GM12878 (cell line): ENCODE results near the gene ARPC5L. TPM values are rescaled to one million over a fixed set of nuclear protein-coding genes. Genes with fewer than 3 reads are reported as not detected.

Experiments
- ATAC-seq: fragments of 200-7000 bp; cut with Tn5 transposase; 3 replicates; pipeline ENCODE4 v1.9.1; 2020; ENCODE audit warnings: mild to moderate bottlenecking, moderate library complexity
- Bru-seq: library from RNA; stranded (reverse); fragments of 400-500 nt; gene quantifications from one replicate; lab custom pipeline; 2021; lab: Mats Ljungman, UMichigan
- BruChase-seq, 2 experiments: library from RNA; stranded (reverse); fragments of 400-500 nt; gene quantifications; one replicate each; lab custom pipeline; 2021; lab: Mats Ljungman, UMichigan
- BruUV-seq: library from RNA; stranded (reverse); fragments of 400-500 nt; replicated peaks from 2 replicates; lab custom pipeline; 2021; lab: Mats Ljungman, UMichigan
- CTCF ChIA-PET: fragments of 300-600 bp; sonication (Branson Sonifier 250); formaldehyde crosslinking; extraction: SDS; loops from one replicate; lab custom pipeline; 2021; ENCODE audit warnings: inconsistent platforms; lab: Yijun Ruan, JAX
- POLR2A ChIA-PET: fragments of 350-600 bp; formaldehyde crosslinking; extraction: SDS; loops from one replicate; lab custom pipeline; 2021; ENCODE audit warnings: inconsistent platforms; lab: Charles Lee
- RAD21 ChIA-PET: fragments of 300-600 bp; sonication (Branson Sonifier 250); formaldehyde crosslinking; loops from one replicate; lab custom pipeline; 2023; ENCODE audit warnings: antibody characterized with exemption; ENCODE audit not compliant: unreplicated experiment; lab: Charles Lee
- SMC1A ChIA-PET: fragments of 300-600 bp; sonication (Branson Sonifier 250); formaldehyde crosslinking; loops from one replicate; lab custom pipeline; 2023; ENCODE audit not compliant: unreplicated experiment, uncharacterized antibody; lab: Charles Lee
- DNase-seq: peaks from one replicate; pipeline ENCODE4 v3.0.0-alpha.2; 2011; ENCODE audit warnings: low read depth, low spot score
- FAIRE-seq: peaks from 3 replicates; lab custom pipeline; 2011; peaks lifted over from hg19 to GRCh38; lab: Jason Lieb, UNC
- H2AFZ ChIP-seq: 2 replicates; pipeline ENCODE4 v1.6.0; 2011; ENCODE audit warnings: low read depth, low read length, control low read depth; ENCODE audit not compliant: control insufficient read depth
- H3K27ac ChIP-seq: 2 replicates; pipeline ENCODE4 v1.5.1; 2011; ENCODE audit warnings: control low read depth; ENCODE audit not compliant: control insufficient read depth, insufficient read depth
- H3K27me3 ChIP-seq, 2 experiments: replicated peaks in 1 of 2; 2 replicates each; pipeline versions ENCODE4 v1.6.0 to v1.6.1; 2011; ENCODE audit warnings: low read length in 1 of 2; ENCODE audit not compliant: control insufficient read depth in 2 of 2, insufficient read depth in 2 of 2
- H3K36me3 ChIP-seq, 2 experiments: 2 replicates each; pipeline ENCODE4 v1.5.1; 2011; ENCODE audit warnings: low read length in 1 of 2; ENCODE audit not compliant: control insufficient read depth in 2 of 2, insufficient read depth in 2 of 2
- H3K4me1 ChIP-seq: 2 replicates; pipeline ENCODE4 v1.6.1; 2011; ENCODE audit warnings: mild to moderate bottlenecking, low read length, moderate library complexity, mixed read lengths; ENCODE audit not compliant: control insufficient read depth, insufficient read depth
- H3K4me2 ChIP-seq: 2 replicates; pipeline ENCODE4 v1.6.0; 2011; ENCODE audit warnings: control low read depth; ENCODE audit not compliant: control insufficient read depth, insufficient read depth
- H3K4me3 ChIP-seq: fragments of 200-600 bp; sonication (generic); 2 replicates; pipeline ENCODE4 v1.5.1; 2016
- H3K79me2 ChIP-seq: 2 replicates; pipeline ENCODE4 v1.6.0; 2011; ENCODE audit warnings: low read length; ENCODE audit not compliant: control insufficient read depth, insufficient read depth
- H3K9ac ChIP-seq: 2 replicates; pipeline ENCODE4 v1.8.0; 2011; ENCODE audit warnings: low read length, control low read depth, mixed read lengths; ENCODE audit not compliant: control insufficient read depth, insufficient read depth
- H3K9me3 ChIP-seq: replicated peaks from 3 replicates; pipeline ENCODE4 v1.5.1; 2011; ENCODE audit warnings: mild to moderate bottlenecking, low read length; ENCODE audit not compliant: control insufficient read depth, insufficient read depth
- H4K20me1 ChIP-seq: 2 replicates; pipeline ENCODE4 v1.6.0; 2011; ENCODE audit not compliant: control insufficient read depth, insufficient read depth
- BCL11A ChIP-seq: IDR thresholded peaks from 2 replicates; pipeline ENCODE4 v1.6.1; 2011; ENCODE audit warnings: low read depth, low read length
- BMI1 ChIP-seq: fragments of 450-650 bp; IDR thresholded peaks from 2 replicates; pipeline ENCODE4 v1.6.1; 2016; ENCODE audit warnings: mild to moderate bottlenecking, moderate library complexity, borderline replicate concordance
- CBFB ChIP-seq: IDR thresholded peaks from 2 replicates; pipeline ENCODE4 v1.6.1; 2016; ENCODE audit warnings: antibody characterized with exemption, low read depth
- DPF2 ChIP-seq: fragments of 450-650 bp; IDR thresholded peaks from 2 replicates; pipeline ENCODE4 v1.6.1; 2017; ENCODE audit warnings: mild to moderate bottlenecking
- EED ChIP-seq: sonication (generic); IDR thresholded peaks from 2 replicates; pipeline ENCODE4 v1.6.1; 2016; ENCODE audit warnings: antibody characterized with exemption, low read depth
- EP300 ChIP-seq, 2 experiments: fragments of 150-350 bp in 1 of 2; IDR thresholded peaks; 2 replicates each; pipeline ENCODE4 v1.6.1; 2011 to 2012; ENCODE audit warnings: low read depth in 2 of 2, low read length in 2 of 2, borderline replicate concordance in 1 of 2, improper control_type of control experiment in 1 of 2, inconsistent platforms in 1 of 2; ENCODE audit not compliant: control insufficient read depth in 1 of 2
- ETV6 ChIP-seq, 2 experiments: fragments of 450-650 bp in 1 of 2; IDR thresholded peaks in 1 of 2; conservative IDR thresholded peaks in 1 of 2; 2 replicates each; pipeline ENCODE4 v1.6.1; 2014; ENCODE audit warnings: antibody characterized with exemption in 1 of 2, borderline replicate concordance in 1 of 2, low read depth in 1 of 2, mild to moderate bottlenecking in 1 of 2, moderate library complexity in 1 of 2
- JUND ChIP-seq: IDR thresholded peaks from 2 replicates; pipeline ENCODE4 v1.6.1; 2012; ENCODE audit warnings: low read depth, mild to moderate bottlenecking, low read length, improper control_type of control experiment, moderate library complexity
- MYC ChIP-seq: IDR thresholded peaks from 2 replicates; pipeline ENCODE4 v1.6.1; 2011; ENCODE audit warnings: mild to moderate bottlenecking, low read length, moderate library complexity, inconsistent platforms; ENCODE audit not compliant: insufficient read depth, insufficient replicate concordance, insufficient read length, severe bottlenecking
- NR2C2 ChIP-seq: IDR thresholded peaks from 2 replicates; pipeline ENCODE4 v1.6.1; 2011; ENCODE audit warnings: borderline replicate concordance, low read depth; ENCODE audit not compliant: control insufficient read depth, insufficient read length
- RFX5 ChIP-seq: IDR thresholded peaks from 2 replicates; pipeline ENCODE4 v1.6.1; 2011; ENCODE audit warnings: low read depth, low read length, improper control_type of control experiment
- SMAD1 ChIP-seq: fragments of 450-650 bp; IDR thresholded peaks from 2 replicates; pipeline ENCODE4 v1.6.1; 2018; ENCODE audit warnings: mild to moderate bottlenecking, low read depth; ENCODE audit not compliant: partially characterized antibody
- WGBS: methylation state at CpG from one replicate; pipeline ENCODE4 v1.1.6; 2016; ENCODE audit warnings: low lambda C conversion rate; ENCODE audit not compliant: insufficient replicate concordance, insufficient coverage; ENCODE audit errors: missing lambda C conversion rate; 5-methylcytosine and 5-hydroxymethylcytosine counted together
- in situ Hi-C: fragments of 300-500 bp; cut with MboI; formaldehyde crosslinking; loops from 9 replicates; pipeline ENCODE4 v1.14.3; 2018; ENCODE audit warnings: mixed read lengths
- intact Hi-C: fragments of 100-400 bp; cut with micrococcal nuclease; formaldehyde crosslinking; loops from one replicate; pipeline ENCODE4 v1.14.2; 2022; ENCODE audit not compliant: unreplicated experiment
- long read RNA-seq, 2 experiments: library from polyadenylated mRNA; unstranded; transcript quantifications; one replicate each; pipeline ENCODE4 v2.0.0, GENCODE V29; 2019 to 2020
- polyA minus RNA-seq, 3 experiments: library from RNA; depleted of rRNA, polyadenylated mRNA; stranded (reverse); fragments of >200 nt; gene quantifications; 2 replicates each; pipeline ENCODE4 v1.2.3, GENCODE V29; 2011
- polyA plus RNA-seq, 11 experiments: library from polyadenylated mRNA; depleted of rRNA in 4 of 11; unstranded in 6 of 11; stranded (reverse) in 5 of 11; fragments of >200 nt; fragmentation: Nextera tagmentation in 4 of 11; fragmentation: Illumina TruSeq in 1 of 11; extraction: Ambion mirVana in 4 of 11; extraction: Trizol in 1 of 11; gene quantifications; 1 replicate in 1 of 11; 2 replicates in 10 of 11; pipeline versions ENCODE4 v1.2.1 to v1.2.3, GENCODE V29; 2011 to 2016; ENCODE audit warnings: inconsistent platforms in 2 of 11, missing spikeins in 2 of 11, low read depth in 1 of 11
- total RNA-seq, 4 experiments: library from RNA; depleted of rRNA in 3 of 4; stranded (reverse); fragments of >200 nt in 3 of 4; fragmentation: Illumina TruSeq in 1 of 4; extraction: Trizol in 1 of 4; gene quantifications; 2 replicates each; pipeline versions ENCODE4 v1.2.1 to v1.2.3, GENCODE V29; 2013 to 2021
- TF ChIP-seq, protein P1 (sequence below): IDR thresholded peaks from 2 replicates; pipeline ENCODE4 v1.6.1; 2011; ENCODE audit warnings: low read depth, mild to moderate bottlenecking, low read length, moderate library complexity, borderline replicate concordance; ENCODE audit errors: extremely low read depth
- TF ChIP-seq, protein P2 (sequence below): IDR thresholded peaks from 2 replicates; pipeline ENCODE4 v1.6.1; 2012; ENCODE audit warnings: low read depth, low read length, improper control_type of control experiment

The ARPC5L gene
- 19.5 and 22.2 TPM in 2 replicates for total RNA-seq (2013; cell fraction: nucleolus; rRNA removed)
- total RNA-seq (2014; rRNA removed) (62.2 and 63.9 TPM in 2 replicates), total RNA-seq (2014; rRNA removed; fragmentation: Illumina TruSeq; extraction: Trizol) (84.4 and 90.1 TPM in 2 replicates), total RNA-seq (2021) (93.0 and 98.4 TPM in 2 replicates), polyA plus RNA-seq (2011; rRNA removed) (110 and 123 TPM in 2 replicates), polyA plus RNA-seq (2014; fragmentation: Illumina TruSeq; extraction: Trizol) (89.6 and 105 TPM in 2 replicates), polyA plus RNA-seq (2014; fragmentation: Nextera tagmentation; extraction: Ambion mirVana) (100 to 1,000 TPM in 1 of 2 experiments, 10 to 100 TPM in 1; 42.3 to 121 TPM), polyA plus RNA-seq (2014; rRNA removed) (149 and 150 TPM in 2 replicates), polyA plus RNA-seq (2016; fragmentation: Nextera tagmentation; extraction: Ambion mirVana) (100 to 1,000 TPM; 179 to 207 TPM), polyA minus RNA-seq (2011; rRNA and poly(A)+ RNA removed) (34.7 and 36.9 TPM in 2 replicates), Bru-seq, nascent RNA (percentile 88 among the genes with signal in this experiment), BruChase-seq, experiment 1, labeled RNA remaining after a 6-hour chase (percentile 84 among the genes with signal in this experiment), BruChase-seq, experiment 2, labeled RNA remaining after a 2-hour chase (percentile 88 among the genes with signal in this experiment)
- 99.7 TPM for polyA plus RNA-seq (2011; ENCODE audit: low read depth)
- 64.1 and 80.8 TPM in 2 replicates for polyA plus RNA-seq (2011; cell fraction: cytosol; rRNA removed)
- polyA plus RNA-seq (2011; cell fraction: nucleus; rRNA removed): 44.1 and 61.9 TPM in 2 replicates
- polyA plus RNA-seq (2012): 75.2 and 105 TPM in 2 replicates
- polyA minus RNA-seq (2011; cell fraction: cytosol; rRNA and poly(A)+ RNA removed): 17.0 and 20.1 TPM in 2 replicates
- 10.4 and 23.5 TPM in 2 replicates for polyA minus RNA-seq (2011; cell fraction: nucleus; rRNA and poly(A)+ RNA removed)
- long read RNA-seq, experiment 1, transcript ARPC5L-201 (4 exons, 1,325 nt): major isoform, 67 of 70 reads
- long read RNA-seq, experiment 1, partial matches to known transcripts: 1 of 70 reads
- long read RNA-seq, experiment 1, other reads (novel, unspliced or antisense): 2 of 70 reads
- long read RNA-seq, experiment 2, transcript ARPC5L-201 (4 exons, 1,325 nt): major isoform, 25 of 39 reads
- long read RNA-seq, experiment 2, transcript ARPC5L-203 (3 exons, 1,877 nt): minor isoform, 6 of 39 reads
- long read RNA-seq, experiment 2, partial matches to known transcripts: 2 of 39 reads
- long read RNA-seq, experiment 2, other reads (novel, unspliced or antisense): 6 of 39 reads

DNA sequence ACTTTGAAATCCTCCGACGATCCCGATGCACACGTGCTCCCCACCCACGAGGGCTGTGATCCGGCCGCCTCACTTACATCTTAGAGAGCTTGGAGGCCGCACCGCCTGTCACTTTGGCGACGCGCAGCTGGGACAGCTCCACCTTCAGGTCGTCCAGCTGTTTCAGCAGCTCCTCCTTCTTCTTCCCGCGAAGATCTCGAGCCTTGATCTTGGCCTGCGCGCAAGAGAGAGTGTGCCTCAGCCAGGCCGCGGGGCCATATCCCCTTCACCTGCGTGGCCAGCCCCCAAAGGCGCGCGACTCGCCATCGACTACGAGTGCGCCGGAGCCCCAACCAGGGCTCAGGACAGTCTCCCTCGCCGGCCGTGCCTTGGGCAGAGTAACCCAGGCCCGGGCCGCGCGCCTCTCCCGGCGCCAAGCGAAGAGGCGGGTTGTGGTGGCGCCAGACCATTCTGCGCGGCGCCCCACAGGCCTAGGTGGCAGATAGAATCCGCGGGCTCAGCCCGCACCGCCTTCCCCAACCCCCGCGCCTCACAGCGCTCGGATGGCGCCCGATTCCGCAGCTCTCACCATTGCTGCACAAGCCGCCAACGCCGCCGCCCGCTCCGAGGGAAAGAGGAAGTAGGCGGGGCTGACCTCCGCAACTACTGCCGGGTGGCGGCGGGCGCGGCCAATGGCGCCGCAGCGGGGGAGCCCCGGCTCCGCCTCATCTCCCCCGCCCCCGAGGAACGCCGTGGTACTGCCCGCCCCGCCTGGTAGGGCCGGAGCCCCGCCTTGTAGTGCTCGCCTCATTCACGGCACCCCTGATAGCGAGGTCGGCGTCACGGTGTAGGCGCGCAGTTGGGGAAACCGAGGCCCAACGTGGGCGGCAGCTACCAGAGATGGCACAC is at the start of gene ARPC5L, which contains the start of gene RPL35:
Gene ARPC5L (plus strand): TSS at position 789 of the 888 bp plus-strand sequence. CDS start 7,161 bp downstream, outside the sequence.
Gene RPL35 (minus strand): TSS at position 616 of the 888 bp plus-strand sequence. CDS start 45 bp downstream, at position 571.
- peak within 1 kb of the TSS; percentile 95 for H3K4me3 ChIP-seq
- in situ Hi-C loops (loop anchor here (25.0 kb wide), 1 partner anchor 1949 kb away; the partner anchor contains the start of genes RC3H2 and ZBTB6), intact Hi-C loops (loop anchor here (5.0 to 10.0 kb wide), 3 partner anchors 381 to 773 kb away; partner anchors contain the start of gene HSPA5)
- H3K9me3 ChIP-seq: no peaks in the 10 kb centered on the region
- peak within 1 kb of the TSS; percentile 99 for H3K9ac ChIP-seq
- H3K4me2 ChIP-seq: peak within 1 kb of the TSS; percentile 99
- ChIA-PET RAD21 (interaction anchor here (0.5 to 4.1 kb wide), 14 partner anchors 8 to 510 kb away, joined by 3 to 29 read pairs (median 4); partner anchors contain the start of genes GOLGA1, NR6A1, SCAI and WDR38), CTCF (interaction anchor here (0.7 to 26.5 kb wide), 12 partner anchors 9 to 280 kb away, joined by 3 to 575 read pairs (median 4); partner anchors contain the start of genes GOLGA1, NR6A1, OLFML2A and WDR38), SMC1A (interaction anchor here (1.1 to 5.1 kb wide), 8 partner anchors 9 to 201 kb away, joined by 3 to 37 read pairs (median 4); partner anchors contain the start of genes NR6A1 and WDR38), POLR2A (interaction anchor here (0.5 to 3.9 kb wide), 14 partner anchors 8 to 951 kb away, joined by 3 to 92 read pairs (median 4); partner anchors contain the start of genes GOLGA1, HSPA5, NR6A1 and WDR38)
- peaks cover 27 to 28% of the 10 kb centered on the region in 2 experiments; a peak in 3 of 4 replicates for H3K36me3 ChIP-seq
- ATAC-seq: peak; percentile 95
- H3K27me3 ChIP-seq: no peaks in the 10 kb centered on the region
- H2AFZ ChIP-seq: peak within 1 kb of the TSS; percentile 98
- H3K27ac ChIP-seq: peak within 1 kb of the TSS; percentile 83
- peaks cover 18% of the 10 kb centered on the region for H4K20me1 ChIP-seq
- peak; percentile 80 for DNase-seq
- no peak for FAIRE-seq
- H3K4me1 ChIP-seq: peaks cover 13% of the 10 kb centered on the region
- peaks cover 40% of the 10 kb centered on the region for H3K79me2 ChIP-seq
- BruUV-seq: TSS peak; percentile 67
- WGBS: 1% methylated on average over 82 of the region's 92 CpGs
- TF ChIP-seq SMAD1: no peak
- TF ChIP-seq EED: no peak
- peak; percentile 85 for TF ChIP-seq NR2C2
- TF ChIP-seq, protein P1, sequence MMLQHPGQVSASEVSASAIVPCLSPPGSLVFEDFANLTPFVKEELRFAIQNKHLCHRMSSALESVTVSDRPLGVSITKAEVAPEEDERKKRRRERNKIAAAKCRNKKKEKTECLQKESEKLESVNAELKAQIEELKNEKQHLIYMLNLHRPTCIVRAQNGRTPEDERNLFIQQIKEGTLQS: no peak
- TF ChIP-seq EP300 (IDR thresholded peaks at IDR 0.05; ENCODE audit: borderline replicate concordance in 1 of 2, control insufficient read depth in 1 of 2, low read depth in 2 of 2, low read length in 2 of 2): no peak
- TF ChIP-seq, protein P2, sequence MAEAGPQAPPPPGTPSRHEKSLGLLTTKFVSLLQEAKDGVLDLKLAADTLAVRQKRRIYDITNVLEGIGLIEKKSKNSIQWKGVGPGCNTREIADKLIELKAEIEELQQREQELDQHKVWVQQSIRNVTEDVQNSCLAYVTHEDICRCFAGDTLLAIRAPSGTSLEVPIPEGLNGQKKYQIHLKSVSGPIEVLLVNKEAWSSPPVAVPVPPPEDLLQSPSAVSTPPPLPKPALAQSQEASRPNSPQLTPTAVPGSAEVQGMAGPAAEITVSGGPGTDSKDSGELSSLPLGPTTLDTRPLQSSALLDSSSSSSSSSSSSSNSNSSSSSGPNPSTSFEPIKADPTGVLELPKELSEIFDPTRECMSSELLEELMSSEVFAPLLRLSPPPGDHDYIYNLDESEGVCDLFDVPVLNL: 0 out of 2 replicates have a peak, but pooled peaks have one; percentile 10
- TF ChIP-seq RFX5: no peak
- peak; percentile 81 for TF ChIP-seq DPF2
- peak; percentile 100 for TF ChIP-seq JUND
- TF ChIP-seq ETV6 (conservative IDR thresholded peaks at IDR 0.05 in 1 of 2, IDR thresholded peaks at IDR 0.05 in 1 of 2; ENCODE audit: borderline replicate concordance in 1 of 2, low read depth in 1 of 2): peak in 1 of 2 experiments; percentile 14; a peak in 1 of 4 replicates
- peak; percentile 78 for TF ChIP-seq MYC
- peak; percentile 77 for TF ChIP-seq CBFB
- no peak for TF ChIP-seq BCL11A
- no peak for TF ChIP-seq BMI1
